ENCODE data around the gene OSM.
"Not testable (repeated sequence)": the region's sequence is repeated elsewhere in the genome, so short reads cannot be mapped to it uniquely, and the experiment has no call there.

OSM gene

GRCh38 chr22:30219049-30219654 lies 47.5 kb downstream of the OSM start:
- DNase-seq (ENCODE audit: insufficient read length) (no peak), FAIRE-seq (no peak)
- TF ChIP-seq POLR2AphosphoS5 (IDR thresholded peaks at IDR 0.05; ENCODE audit: low read depth, low read length) (no peak), POLR2A (IDR thresholded peaks at IDR 0.05; ENCODE audit: low read depth, low read length) (no peak), TAF1 (IDR thresholded peaks at IDR 0.05; ENCODE audit: borderline replicate concordance, low read depth, low read length) (no peak)

- TF ChIP-seq POLR2AphosphoS5 (IDR thresholded peaks at IDR 0.05; ENCODE audit: low read depth, low read length): no peak
- no peak for TF ChIP-seq POLR2A (IDR thresholded peaks at IDR 0.05; ENCODE audit: low read depth, low read length)
- TF ChIP-seq TAF1 (IDR thresholded peaks at IDR 0.05; ENCODE audit: borderline replicate concordance, low read depth, low read length): no peak
- DNase-seq (ENCODE audit: insufficient read length) (no peak), FAIRE-seq (no peak)
Observed at GRCh38 chr22:30217698-30218560, 48.7 kb downstream of the OSM start.

GRCh38 chr22:30216710-30217109 lies 49.9 kb downstream of the OSM start:
- FAIRE-seq: no peak
- DNase-seq (ENCODE audit: insufficient read length): no peak
- no peak for TF ChIP-seq POLR2A (IDR thresholded peaks at IDR 0.05; ENCODE audit: low read depth, low read length)
- no peak for TF ChIP-seq POLR2AphosphoS5 (IDR thresholded peaks at IDR 0.05; ENCODE audit: low read depth, low read length)
- no peak for TF ChIP-seq TAF1 (IDR thresholded peaks at IDR 0.05; ENCODE audit: borderline replicate concordance, low read depth, low read length)

- not testable (repeated sequence) for DNase-seq (ENCODE audit: insufficient read length); FAIRE-seq
Observed at GRCh38 chr22:30216272-30216671, 50.4 kb downstream of the OSM start.

GRCh38 chr22:30214703-30215407 lies 51.8 kb downstream of the OSM start:
- no peak for DNase-seq (ENCODE audit: insufficient read length)
- no peak for FAIRE-seq
- TF ChIP-seq POLR2AphosphoS5 (IDR thresholded peaks at IDR 0.05; ENCODE audit: low read depth, low read length) (no peak), POLR2A (IDR thresholded peaks at IDR 0.05; ENCODE audit: low read depth, low read length) (no peak), TAF1 (IDR thresholded peaks at IDR 0.05; ENCODE audit: borderline replicate concordance, low read depth, low read length) (no peak)

GRCh38 chr22:30212996-30213441 lies 53.6 kb downstream of the OSM start:
- no peak for FAIRE-seq

More at GRCh38 chr22:30212996-30213441, 53.6 kb downstream of the OSM start:
- DNase-seq (ENCODE audit: insufficient read length): no peak
- no peak for TF ChIP-seq POLR2A (IDR thresholded peaks at IDR 0.05; ENCODE audit: low read depth, low read length)
- no peak for TF ChIP-seq POLR2AphosphoS5 (IDR thresholded peaks at IDR 0.05; ENCODE audit: low read depth, low read length)
- TF ChIP-seq TAF1 (IDR thresholded peaks at IDR 0.05; ENCODE audit: borderline replicate concordance, low read depth, low read length): no peak

All from GM12892 (cell line).